G401 (cell line): ENCODE results near the gene CSRP3. TPM values are rescaled to one million over a fixed set of nuclear protein-coding genes. Genes with fewer than 3 reads are reported as not detected.
"Not testable (repeated sequence)": the region's sequence is repeated elsewhere in the genome, so short reads cannot be mapped to it uniquely, and the experiment has no call there.

Experiments used
- DNase-seq: peaks from one replicate; pipeline ENCODE4 v3.0.0-alpha.2; 2015; ENCODE audit warnings: low spot score
- in situ Hi-C: cut with HindIII; loops from 2 replicates; pipeline ENCODE4 v1.10.0; 2016; ENCODE audit warnings: low sequenced_read_pairs, mixed read lengths
- total RNA-seq: library from RNA; depleted of rRNA; stranded (reverse); fragments of >200 nt; shearing (Covaris generic); gene quantifications from 2 replicates; pipeline ENCODE4 v1.2.3, GENCODE V29; 2014; rRNA removed

The CSRP3 gene
- total RNA-seq, 1 experiment from 2014 or later: not detected

GRCh38 chr11:19156892-19157291, 44.9 kb downstream of the CSRP3 start:
- no peak for DNase-seq
- in situ Hi-C loops: no loop called here

- in situ Hi-C loops: no loop called here
- no peak for DNase-seq
Observed at GRCh38 chr11:19145319-19145718, 56.5 kb downstream of the CSRP3 start.

DNA sequence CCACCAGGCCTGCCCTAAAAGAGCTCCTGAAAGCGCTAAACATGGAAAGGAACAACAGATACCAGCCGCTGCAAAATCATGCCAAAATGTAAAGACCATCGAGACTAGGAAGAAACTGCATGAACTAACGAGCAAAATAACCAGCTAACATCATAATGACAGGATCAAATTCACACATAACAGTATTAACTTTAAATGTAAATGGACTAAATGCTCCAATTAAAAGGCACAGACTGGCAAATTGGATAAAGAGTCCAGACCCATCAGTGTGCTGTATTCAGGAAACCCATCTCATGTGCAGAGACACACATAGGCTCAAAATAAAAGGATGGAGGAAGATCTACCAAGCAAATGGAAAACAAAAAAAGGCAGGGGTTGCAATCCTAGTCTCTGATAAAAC, 64.9 kb downstream of the CSRP3 start:
- DNase-seq, in situ Hi-C loops: not testable (repeated sequence)

GRCh38 chr11:19134004-19134403, 67.8 kb downstream of the CSRP3 start:
- DNase-seq: no peak
- in situ Hi-C loops: no loop called here

Other genes with a start within 250 kb of the CSRP3 start
- not detected in 2 replicates for gene MRGPRX2, start 141.3 kb downstream of the CSRP3 start, total RNA-seq
- gene ZDHHC13, start 84.8 kb downstream of the CSRP3 start, total RNA-seq: 22.6 and 30.1 TPM in 2 replicates
- 4.5 and 11.5 TPM in 2 replicates for gene E2F8, start 39.0 kb upstream of the CSRP3 start, total RNA-seq